SHP77 (cell line): ENCODE data around the gene PLCH1.

Experiments used
- DNase-seq, 2 experiments: peaks; one replicate each; lab custom pipeline; 2025; lab: John Stamatoyannopoulos, UW

Gene PLCH1

GRCh38 chr3:155746703-155747102 lies 1.8 kb upstream of the PLCH1 start:
- DNase-seq = no peak

GRCh38 chr3:155745795-155746550 lies 1.1 kb upstream of the PLCH1 start:
- DNase-seq = no peak

GRCh38 chr3:155744010-155744625 lies 753 bp downstream of the PLCH1 start:
- DNase-seq = no peak

- no peak for DNase-seq
Observed at GRCh38 chr3:155743606-155744005, 1.3 kb downstream of the PLCH1 start.

- no peak for DNase-seq
Observed at GRCh38 chr3:155742349-155742965, 2.4 kb downstream of the PLCH1 start.

- no peak for DNase-seq
Observed at GRCh38 chr3:155741603-155742002, 3.3 kb downstream of the PLCH1 start.

GRCh38 chr3:155741101-155741500 lies 3.8 kb downstream of the PLCH1 start:
- no peak for DNase-seq

GRCh38 chr3:155739154-155739553 lies 5.7 kb downstream of the PLCH1 start:
- DNase-seq = no peak

- DNase-seq = no peak
Observed at GRCh38 chr3:155738580-155739076, 6.2 kb downstream of the PLCH1 start.

GRCh38 chr3:155737844-155738460 lies 6.9 kb downstream of the PLCH1 start:
- no peak for DNase-seq

- DNase-seq = no peak
Observed at GRCh38 chr3:155736381-155736780, 8.5 kb downstream of the PLCH1 start.

- no peak for DNase-seq
Observed at GRCh38 chr3:155730843-155731242, 14.0 kb downstream of the PLCH1 start.

- no peak for DNase-seq
Observed at GRCh38 chr3:155727836-155728235, 17.0 kb downstream of the PLCH1 start.

GRCh38 chr3:155714295-155714718 lies 30.6 kb downstream of the PLCH1 start:
- no peak for DNase-seq

GRCh38 chr3:155712008-155712407 lies 32.9 kb downstream of the PLCH1 start:
- DNase-seq = no peak

- DNase-seq = no peak
Observed at GRCh38 chr3:155704771-155705559, 39.9 kb downstream of the PLCH1 start.

GRCh38 chr3:155704061-155704460 lies 40.8 kb downstream of the PLCH1 start:
- no peak for DNase-seq

- DNase-seq = no peak
Observed at GRCh38 chr3:155702745-155703591, 41.9 kb downstream of the PLCH1 start.

GRCh38 chr3:155701882-155702465 lies 42.9 kb downstream of the PLCH1 start:
- DNase-seq = peak; percentile 35 to 38

- no peak for DNase-seq
Observed at GRCh38 chr3:155697542-155697941, 47.3 kb downstream of the PLCH1 start.
